ENCODE results near the gene ALLC.

The ALLC gene

DNA sequence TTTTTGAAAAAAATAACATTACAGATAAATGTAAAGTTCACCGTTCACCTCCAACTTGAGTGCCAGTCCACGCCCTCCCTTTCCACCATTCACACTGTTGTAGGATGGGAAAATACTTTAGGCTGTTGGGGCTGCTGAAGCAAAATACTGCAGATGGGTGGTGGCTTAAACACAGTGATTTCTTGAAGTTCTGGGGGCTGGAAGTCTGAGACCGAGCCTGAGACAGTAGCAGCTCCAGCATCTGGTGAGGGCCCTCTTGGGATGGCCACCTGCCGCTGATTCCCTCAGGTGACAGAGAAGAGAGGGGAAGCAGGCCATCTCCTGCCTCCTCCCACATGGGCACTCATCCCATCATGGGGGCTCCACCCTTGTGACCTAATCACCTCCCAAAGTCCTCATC lies 17.7 kb downstream of the ALLC start:
- DNase-seq, result no peak

DNA sequence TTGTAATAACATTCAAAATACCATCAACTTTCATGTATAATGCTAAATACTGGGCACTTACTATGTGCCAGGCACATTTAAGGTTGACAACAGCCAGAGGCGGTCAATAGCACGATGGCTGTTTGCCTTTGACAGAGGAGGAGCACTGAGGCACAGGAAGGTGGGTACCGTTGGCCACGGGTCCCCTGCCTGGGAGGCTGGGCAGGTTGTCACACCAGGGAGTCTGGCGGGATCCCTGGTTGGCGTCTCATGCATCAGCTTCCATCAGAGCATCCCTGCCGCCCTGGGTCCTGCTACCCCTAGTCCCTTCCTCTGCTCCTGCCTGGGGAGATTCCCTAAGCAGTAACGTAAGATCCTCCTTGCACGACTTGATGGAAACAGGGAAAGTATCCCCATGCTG lies 19.4 kb downstream of the ALLC start:
- no peak for DNase-seq

DNA sequence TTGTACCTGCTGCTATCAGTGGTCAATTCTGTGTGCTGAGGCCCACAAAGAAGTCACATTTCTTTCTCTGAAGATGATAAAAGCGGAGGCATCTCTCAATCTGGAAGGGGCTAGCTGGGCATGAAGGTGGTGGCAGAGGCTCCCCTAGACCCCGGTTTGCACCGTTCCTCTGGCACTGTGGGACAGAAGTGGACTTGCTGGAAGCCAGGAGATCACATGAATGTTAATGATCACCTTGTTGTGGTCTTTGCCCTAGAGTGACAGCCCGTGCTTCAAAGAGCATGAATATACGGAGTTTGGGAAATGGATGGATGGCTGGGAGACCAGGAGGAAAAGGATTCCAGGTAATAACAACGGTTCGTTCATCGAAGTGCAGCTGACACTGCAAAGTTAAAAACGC lies 20.2 kb downstream of the ALLC start:
- no peak for DNase-seq

DNA sequence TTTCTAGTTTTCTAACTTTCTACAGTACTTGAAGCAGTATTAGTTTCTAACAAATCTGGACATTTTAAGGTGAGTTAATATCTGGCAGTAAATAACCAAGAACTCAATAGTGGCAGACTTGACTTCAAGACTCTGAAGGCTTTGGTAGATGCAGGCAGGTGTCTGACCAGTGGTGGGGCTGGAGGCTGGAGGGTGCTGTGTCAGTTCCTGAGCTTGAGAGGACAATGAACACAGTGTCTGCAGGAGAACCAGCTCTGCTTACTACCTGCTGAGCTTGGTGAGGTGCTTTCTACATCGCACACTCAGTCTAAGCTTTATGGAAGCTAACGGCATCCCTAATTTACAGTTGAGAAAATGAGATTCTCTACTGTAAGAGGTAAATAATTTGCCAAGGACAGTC lies 21.2 kb downstream of the ALLC start:
- DNase-seq, result no peak

DNA sequence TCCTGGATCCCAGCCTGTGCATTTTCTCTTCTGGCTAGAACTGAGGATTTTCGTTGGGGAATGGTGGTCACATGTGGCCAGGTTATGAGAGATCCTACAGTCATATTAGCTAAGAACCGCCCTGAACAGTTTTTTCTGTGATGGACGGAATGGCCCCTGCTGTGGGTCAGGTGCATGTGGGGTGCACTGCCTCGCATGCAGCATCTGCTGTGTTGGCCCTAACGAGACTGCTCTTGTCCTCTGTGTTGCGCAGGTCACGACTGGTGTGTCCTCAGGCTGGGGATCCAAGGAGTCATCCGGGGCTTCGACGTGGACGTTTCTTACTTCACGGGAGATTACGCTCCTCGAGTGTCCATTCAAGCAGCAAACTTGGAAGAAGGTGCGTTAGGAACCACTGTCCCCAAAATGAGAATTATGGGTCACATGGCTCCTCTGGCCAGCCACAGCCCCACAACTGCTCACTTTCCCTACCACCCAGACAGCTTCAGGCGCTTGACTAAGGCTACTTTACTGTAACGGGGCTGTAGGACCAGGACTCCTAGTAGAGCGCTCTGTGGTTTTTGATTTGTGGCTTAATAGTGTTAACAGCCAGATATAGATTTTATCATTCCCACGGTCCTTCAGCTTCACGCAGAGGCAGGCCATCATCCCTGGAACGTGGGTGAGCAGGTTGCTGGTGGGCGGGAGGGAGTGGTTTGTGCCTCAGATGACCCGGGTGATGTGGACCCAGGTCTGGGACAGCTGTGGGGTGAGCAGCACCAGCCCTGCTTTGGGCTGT lies 21.8 kb downstream of the ALLC start:
- DNase-seq, result no peak

DNA sequence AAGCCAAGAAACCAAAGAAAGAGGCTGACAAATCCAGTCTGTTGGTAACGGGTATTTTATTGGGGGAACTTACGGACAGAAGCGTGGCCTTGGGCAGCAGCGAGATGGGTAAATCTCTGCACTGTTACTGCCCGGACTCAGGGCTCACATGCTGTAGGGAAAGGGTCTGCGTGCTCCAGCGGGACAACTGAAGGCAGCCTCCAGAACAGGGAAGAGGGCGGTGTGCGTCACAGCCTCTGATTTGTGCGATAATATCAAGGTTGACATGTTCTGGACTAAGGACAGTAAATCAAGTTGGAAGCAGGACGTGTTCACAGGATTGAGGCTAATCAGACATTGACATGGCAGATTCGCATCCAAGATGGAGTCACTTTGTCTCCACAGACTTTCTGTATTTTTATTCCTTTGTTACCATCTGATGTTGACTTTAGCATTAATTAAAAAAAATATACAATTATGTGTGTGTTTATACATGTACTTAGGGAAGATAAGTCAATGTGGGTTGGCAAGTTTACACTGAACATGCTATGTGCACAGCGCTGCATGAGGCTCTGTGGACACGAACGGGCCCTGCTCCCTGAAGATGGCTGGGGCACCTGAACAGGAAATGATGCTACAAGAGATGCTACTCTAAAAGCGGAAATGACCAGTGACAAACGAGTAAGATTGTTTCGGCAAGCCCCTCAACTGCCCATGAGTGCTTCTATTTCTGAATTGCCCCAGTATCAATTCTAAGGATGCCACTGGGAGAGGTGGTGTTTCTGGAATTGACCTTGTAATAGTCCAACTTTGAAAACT lies 22.7 kb downstream of the ALLC start:
- DNase-seq, result no peak

DNA sequence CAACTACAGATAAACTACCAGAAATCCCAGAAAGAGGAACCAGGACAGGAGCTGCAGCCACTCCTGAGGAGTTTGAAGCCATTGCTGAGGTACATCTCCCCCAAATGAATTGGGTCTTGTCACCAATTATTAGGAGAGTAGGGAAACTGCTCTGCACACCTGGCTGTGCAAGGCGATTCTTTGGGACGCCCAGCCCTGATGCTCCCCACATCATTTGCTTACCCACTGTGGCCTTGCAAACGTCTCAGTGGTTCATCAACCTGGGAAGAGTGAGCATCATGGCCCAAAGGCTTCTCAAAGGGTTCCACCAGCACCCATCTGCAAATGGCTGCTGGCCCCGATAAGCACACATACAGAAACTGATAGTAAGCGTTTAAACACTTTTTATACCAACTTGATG lies 23.6 kb downstream of the ALLC start:
- DNase-seq, result no peak

DNA sequence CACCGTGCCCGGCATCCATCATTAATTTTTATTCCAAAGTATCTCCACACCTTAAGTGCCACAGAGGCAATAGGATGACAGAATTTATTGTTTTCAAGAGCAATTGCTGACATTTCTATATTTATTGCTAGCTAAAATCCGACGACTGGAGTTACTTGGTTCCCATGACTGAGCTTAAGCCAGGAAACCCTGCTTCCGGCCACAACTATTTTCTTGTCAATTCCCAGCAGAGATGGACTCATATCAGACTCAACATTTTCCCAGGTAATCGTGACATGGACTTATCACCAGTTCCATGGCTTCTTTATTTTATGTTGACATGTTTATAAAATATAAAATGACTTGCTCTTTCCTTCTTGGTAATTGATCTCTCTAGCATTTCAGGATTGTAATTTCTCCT lies 24.8 kb downstream of the ALLC start:
- DNase-seq, result no peak

DNA sequence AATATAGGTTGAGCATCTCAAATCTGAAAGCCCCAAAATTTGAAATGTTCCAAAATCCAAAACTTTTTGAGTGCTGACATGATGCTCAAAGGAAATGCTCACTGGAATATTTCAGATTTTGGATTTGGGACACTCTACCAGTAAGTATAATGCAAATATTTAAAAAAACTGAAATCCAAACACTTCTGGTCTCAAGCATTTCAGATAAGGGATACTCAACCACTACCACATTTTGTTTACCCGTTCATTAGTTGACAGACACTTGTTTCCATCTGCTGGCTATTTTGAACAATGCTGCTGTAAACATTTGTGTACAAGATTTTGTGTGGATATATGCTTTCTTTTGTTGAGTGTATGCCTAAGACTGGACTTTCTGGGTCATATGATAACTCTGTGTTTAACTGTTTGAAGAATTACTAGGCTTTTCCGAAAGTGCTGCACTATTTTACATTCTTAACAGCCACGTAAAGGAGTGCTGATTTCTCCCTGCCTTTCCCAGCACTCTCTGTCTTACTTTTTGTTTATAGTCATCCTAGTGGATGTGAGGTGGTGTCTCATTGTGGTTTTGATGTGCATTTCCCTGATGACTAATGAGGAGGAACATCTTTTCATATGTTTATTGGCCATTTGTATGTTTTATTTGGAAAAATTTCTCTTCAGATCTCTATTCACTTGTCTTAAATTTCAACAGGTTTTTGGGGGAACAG lies 25.9 kb downstream of the ALLC start:
- DNase-seq, result no peak

DNA sequence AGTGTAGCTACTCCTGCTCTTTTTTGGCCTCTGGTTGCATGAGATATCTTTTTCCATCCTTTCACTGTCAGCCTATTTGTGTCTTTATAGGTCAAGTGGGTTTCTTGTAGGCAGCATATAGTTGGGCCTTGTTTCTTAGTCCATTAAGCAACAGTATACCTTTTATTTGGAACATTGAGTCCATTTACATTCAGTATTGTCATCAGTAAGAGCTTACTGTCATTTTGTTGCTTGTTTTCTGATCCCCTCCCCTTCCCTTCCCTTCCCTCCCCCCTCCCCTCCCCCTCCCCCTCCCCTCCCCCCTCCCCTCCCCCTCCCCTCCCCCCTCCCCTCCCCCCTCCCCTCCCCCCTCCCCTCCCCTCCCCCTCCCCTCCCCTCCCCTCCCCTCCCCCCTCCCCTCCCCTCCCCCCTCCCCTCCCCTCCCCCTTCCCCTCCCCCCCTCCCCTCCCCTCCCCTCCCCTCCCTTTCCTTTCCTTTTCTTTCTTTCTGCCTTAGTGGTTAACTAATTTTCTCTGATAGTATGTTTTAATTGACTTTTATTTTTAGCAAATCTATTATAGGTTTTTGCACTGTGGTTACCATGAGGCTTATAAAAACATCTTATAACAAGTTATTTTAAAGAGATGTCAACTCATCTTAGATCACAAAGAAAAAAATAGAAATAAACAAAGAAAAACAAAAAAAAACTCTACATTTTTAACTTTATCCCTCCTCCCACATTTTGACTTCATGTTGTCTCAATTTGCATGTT lies 32.2 kb downstream of the ALLC start:
- no peak for DNase-seq

DNA sequence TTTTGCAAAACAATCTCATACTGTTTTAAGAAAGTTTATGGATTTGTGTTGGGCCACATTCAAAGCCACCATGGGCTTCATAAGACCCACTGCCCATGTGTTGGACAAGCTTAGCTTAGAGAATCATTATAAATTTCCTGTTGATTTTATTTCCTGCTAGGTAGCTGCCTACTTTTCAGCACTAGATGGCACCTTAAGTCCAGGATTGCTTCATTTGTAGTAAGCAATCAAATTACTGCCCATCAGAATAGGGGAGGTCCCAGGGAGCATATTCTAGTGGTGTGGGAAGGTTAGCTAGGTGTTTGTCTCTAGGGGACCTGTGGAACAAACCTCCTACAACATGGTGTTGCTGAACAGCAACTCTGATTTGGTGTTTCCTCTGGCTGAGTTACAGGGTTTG lies 34.4 kb downstream of the ALLC start:
- DNase-seq, result no peak

DNA sequence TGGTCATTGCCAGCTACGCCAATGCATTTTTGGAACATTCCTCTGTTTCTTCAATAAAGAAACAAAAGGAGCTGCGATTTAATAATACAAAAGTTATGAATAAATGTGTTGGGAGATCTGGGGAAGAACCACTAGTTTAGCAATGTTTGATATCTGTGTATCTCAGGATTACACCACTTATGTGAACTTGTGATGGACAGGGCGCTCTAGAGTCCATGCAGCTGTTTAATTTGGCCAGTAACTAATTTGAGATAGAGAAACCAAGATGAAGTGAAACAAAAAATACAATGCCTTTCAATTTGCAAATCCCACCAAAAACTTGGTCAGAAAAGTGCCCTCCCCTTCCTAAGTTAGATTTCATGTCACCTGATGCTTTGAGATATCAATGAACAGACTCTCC lies 38.5 kb downstream of the ALLC start:
- no peak for DNase-seq

DNA sequence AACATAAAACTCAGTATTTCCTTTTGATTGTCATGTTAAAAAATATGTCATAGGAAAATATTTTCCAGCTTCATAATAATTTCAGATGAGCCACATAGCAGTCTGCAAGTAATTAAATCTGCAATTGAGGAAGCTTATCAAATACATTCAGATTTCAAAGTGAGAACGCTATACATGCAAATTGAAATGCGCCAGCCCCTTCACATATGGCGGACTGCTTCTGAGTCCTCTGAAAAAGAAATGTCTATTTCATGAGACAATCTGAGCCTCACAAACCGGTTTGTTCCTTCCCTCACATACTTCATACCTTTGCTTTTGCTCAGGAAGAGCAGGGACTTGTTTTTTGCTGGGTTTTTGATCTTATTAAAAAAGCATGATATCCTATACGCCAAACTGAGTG lies 43.1 kb downstream of the ALLC start:
- DNase-seq, result no peak

DNA sequence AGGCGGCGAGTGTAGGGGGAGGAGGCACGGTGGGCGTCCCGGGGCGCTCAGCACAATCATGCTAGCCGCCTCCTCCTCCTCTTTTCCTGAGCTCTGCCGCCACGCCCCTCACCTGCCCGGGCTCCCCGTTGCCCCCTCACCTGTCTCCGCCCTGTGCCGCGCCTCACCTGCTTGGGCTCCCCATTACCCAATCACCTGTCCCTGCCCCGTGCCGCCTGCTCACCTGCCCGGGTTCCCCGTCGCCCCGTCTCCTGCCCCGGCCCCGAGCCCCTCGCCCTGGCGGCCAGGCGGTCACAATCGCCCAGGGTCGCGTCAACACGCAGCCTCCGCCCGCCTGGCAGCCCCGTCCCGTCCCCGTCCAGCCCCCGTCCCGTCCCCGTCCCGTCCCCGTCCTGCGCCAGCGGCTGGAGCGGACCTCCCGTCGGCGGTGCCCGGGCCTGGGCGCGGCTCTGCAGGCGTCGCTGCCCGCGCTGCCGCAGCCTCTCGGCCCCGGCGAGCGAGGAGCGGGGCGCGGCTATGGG lies 45.3 kb downstream of the ALLC start, which contains the start of gene DCDC2C:
DCDC2C (plus strand) TSS at position 340 of the 521 bp plus-strand sequence; CDS start at position 517, 177 bp downstream.
- DNase-seq, result no peak

DNA sequence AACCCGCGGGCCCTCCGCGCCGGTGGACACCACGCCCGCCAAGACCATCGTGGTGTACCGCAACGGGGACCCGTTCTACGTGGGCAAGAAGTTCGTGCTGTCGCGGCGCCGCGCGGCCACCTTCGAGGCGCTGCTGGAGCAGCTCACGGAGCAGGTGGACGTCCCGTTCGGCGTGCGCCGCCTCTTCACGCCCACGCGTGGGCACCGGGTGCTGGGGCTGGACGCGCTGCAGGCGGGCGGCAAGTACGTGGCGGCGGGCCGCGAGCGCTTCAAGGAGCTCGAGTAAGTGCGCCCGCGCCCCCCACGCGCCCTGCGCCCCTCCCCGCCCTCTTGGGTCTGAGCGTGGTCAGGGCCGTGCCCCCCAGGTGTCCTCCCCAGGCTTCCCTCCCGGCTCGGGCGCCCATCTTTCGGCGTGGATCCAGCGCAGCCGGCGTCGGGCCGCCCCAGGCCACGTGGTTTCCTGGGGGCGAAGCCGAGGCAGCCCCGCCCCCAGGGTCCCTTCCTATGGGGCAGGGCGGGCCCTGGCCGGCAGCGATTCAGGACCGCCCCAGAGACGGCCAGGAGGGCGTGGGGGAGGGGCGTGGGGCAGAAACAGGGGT lies 45.9 kb downstream of the ALLC start:
- DNase-seq, result no peak

DNA sequence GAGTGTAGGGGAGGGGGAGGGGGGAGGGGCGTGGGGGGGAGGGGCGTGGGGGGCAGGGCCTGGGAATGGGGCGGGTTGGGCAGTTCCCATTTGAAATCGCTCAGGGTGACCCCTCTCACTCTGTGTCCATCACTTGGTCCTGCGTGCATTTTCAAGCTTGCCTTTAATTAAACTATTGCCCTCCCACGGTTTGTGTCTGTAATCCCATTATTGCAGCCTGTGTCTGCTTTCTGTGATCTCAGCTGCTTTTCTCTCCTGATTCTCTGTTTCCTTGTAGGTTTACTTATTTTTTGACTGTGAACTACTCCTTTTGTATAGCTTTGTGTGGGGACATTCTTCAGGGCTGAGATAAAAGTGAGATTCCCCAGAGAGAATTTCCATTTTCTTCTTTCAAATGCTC lies 46.7 kb downstream of the ALLC start:
- DNase-seq, result no peak

DNA sequence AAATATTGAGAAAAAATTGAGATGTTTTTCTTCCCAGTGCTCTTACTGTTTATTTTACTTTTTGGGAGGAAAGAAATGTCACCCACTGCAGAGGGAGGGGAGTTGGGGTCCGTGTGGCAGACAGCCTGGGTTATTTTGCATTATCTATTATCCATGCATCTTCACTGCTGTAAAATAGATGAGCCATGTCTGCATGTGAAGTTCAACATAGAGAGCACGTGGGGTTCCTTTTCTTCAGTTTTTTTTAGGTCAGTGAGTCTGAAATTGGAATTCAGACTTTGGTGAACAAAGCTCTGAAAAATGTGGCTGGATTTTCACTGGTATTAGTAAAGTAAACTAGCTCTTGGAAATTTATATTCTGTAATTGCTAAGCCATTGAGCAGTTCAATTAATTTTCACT lies 47.8 kb downstream of the ALLC start:
- no peak for DNase-seq

DNA sequence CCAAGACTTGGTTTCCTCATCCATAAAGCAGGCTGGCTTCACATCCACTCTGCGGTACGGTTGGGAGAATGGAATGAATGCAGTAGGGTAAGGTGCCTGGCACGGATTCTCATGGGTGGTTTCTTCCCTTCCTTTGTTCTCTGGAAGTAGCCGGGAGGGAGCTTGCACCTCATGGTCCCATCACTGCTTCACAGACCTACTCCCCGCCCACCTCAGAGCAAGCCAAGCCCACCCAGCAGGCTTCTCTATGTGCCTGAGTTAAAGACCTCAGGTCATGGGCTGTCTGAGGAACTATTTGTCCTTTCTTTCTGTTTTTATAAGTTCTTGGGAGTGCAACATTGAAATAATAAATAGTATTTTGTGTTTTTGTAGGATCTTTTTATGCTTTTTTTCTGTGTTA lies 48.9 kb downstream of the ALLC start:
- DNase-seq, result no peak

DNA sequence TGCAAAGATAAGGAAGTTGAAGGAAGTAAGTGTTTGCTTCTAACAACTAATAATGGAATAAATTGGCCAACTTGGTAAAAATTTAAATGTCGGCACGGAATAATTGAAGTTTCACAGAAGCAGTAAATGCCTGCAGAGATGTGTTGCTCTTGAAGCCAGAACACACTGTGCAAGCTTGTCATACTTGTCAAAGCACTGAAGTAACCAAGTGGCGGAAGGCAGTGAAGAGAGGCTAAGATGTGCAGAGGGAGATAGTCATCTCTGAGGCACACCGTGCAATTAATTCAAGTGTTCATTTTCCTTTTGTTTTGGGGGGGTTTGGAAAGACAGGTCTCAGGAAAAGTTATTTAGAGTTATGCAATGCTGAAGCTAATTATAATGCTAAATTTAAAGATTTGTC lies 50.6 kb downstream of the ALLC start:
- DNase-seq, result no peak

DNA sequence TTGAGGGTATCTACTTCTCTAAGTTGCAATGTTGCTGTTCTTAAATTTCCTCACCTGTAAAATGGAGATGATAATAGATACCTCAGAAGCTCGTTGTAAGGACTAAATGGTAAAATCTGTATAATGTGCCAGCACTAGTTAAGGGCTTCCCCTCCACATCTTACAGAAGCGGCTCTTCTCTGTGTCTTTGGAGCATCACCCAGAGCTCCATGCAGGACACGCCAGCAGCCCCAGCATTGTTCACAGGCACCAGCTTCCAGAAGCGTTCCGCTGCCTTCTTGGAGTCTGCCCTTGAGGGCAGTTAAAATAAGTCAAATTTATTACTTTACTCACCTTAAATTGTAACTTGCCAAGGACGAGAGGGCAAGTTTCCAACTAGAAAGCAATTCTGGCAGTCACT lies 51.2 kb downstream of the ALLC start:
- no peak for DNase-seq

DNA sequence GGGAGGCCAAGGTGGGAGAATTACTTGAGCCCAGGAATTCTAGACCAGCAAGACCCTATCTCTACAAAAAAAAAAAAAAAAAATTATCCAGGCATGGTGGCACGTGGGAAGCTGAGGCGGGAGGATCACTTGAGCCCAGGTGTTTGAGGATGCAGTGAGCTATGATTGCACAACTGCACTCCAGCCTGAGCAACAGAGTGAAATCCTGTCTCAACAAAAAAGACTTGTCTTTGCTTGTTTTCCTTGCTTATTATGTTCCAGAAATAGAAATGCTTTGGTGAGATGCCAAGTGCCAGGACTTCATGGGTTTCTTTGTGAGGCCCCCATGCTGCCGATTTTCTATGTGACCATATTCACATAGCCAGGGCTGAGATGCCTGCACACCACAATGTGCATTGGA lies 54.4 kb downstream of the ALLC start:
- no peak for DNase-seq

Data from amygdala (tissue), 56 donors.